HG03354 (cell line): ENCODE results near the gene DNAH1.

Source experiments
- ATAC-seq: cut with Tn5 transposase; IDR thresholded peaks from one replicate; pipeline ENCODE4 v1.9.1; 2021; ENCODE audit warnings: mild to moderate bottlenecking; ENCODE audit not compliant: unreplicated experiment, poor library complexity, severe bottlenecking

Gene DNAH1

DNA sequence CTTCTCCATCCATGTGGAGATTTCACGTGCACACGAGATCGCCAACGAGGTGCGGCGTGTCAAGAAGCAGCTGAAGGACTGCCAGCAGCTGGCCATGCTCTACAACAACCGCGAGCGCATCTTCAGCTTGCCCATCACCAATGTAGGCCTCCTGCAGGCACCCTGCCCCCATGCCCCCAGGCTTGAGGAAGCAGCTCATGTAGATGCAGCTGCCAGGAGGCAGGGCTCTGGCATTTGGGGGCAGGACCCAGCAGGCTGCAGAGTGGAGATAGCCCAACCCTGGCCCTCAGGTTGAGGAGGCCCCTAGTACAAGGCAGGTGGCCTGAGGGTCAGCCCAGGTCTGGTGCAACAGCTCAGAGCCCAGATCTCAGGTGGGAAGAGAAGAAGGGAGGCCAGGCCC, 36.4 kb downstream of the DNAH1 start:
- no peak for ATAC-seq

DNA sequence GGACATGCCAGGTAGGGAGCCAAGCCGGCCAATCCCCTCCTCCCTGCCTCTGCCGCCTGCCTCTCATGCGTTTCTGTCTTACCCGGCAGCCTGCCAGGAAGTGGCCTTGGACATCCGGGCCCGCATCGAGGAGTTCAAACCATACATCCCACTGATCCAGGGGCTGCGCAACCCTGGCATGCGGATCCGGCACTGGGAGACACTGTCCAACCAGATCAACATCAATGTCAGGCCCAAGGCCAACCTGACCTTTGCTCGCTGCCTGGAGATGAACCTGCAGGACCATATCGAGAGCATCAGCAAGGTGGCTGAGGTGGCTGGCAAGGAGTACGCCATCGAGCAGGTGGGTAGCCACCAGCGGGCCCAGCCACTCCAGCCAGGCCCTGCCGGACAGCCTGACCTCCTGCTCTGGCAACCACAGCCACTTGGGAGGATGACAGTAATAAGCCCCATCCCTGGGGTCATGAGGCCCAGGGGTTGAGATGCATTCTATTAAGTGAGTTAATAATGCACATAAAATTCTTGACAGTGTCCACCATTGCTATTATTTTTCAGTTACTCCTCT, 37.3 kb downstream of the DNAH1 start:
- ATAC-seq: no peak

DNA sequence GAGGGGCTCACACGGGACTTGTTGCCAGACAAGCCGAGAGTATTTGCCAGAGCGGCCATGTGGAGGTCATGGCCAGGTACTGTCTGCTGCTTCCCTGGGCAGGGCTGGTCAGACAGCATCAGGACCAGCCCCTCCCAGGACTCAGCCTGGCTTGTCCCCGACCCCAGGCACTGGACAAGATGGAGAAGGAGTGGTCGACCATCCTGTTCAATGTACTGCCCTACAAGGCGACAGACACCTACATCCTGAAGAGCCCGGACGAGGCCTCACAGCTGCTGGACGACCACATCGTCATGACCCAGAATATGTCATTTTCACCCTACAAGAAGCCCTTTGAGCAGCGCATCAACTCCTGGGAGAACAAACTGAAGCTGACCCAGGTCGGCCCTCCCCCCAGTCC, 38.6 kb downstream of the DNAH1 start:
- ATAC-seq: no peak

DNA sequence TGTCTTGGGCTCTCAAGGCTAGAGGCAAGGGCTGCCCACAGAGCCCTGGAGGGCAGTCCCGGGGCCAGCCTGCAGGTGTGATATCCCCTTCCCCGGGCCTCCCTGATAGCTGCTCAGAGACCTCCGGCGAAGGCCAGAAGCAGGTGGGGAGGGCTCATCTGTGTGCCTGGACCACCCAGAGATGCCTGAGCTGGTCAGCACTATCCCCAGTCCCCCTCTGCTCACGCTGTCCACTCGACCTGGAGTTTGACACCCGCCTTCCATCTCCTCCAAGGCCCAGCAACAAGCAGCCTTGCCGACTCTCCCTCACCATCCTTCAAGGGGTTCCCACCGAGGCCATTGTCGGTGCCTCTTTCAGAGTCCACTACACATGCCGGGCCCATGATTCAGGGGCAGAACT, 39.4 kb downstream of the DNAH1 start:
- ATAC-seq: no peak

DNA sequence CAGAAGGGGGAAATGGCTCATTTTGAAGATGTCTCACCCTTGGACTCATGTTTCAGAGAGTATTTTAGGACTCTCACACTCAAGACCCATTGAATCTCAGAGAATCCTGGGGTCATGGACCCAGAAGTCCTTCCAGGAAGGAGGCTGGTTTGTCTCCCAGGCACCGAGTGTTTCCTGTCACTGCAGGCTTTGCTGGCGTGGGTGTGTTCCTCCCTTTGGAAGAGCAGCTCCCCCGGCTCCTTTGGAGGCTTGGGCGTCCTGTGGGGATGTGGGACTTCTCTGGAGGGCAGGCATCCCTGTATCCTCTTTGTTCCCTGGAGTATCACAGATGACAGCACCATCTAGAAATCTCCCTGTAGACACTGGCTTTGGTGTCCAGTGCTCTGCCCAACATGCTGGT, 40.0 kb downstream of the DNAH1 start:
- no peak for ATAC-seq

DNA sequence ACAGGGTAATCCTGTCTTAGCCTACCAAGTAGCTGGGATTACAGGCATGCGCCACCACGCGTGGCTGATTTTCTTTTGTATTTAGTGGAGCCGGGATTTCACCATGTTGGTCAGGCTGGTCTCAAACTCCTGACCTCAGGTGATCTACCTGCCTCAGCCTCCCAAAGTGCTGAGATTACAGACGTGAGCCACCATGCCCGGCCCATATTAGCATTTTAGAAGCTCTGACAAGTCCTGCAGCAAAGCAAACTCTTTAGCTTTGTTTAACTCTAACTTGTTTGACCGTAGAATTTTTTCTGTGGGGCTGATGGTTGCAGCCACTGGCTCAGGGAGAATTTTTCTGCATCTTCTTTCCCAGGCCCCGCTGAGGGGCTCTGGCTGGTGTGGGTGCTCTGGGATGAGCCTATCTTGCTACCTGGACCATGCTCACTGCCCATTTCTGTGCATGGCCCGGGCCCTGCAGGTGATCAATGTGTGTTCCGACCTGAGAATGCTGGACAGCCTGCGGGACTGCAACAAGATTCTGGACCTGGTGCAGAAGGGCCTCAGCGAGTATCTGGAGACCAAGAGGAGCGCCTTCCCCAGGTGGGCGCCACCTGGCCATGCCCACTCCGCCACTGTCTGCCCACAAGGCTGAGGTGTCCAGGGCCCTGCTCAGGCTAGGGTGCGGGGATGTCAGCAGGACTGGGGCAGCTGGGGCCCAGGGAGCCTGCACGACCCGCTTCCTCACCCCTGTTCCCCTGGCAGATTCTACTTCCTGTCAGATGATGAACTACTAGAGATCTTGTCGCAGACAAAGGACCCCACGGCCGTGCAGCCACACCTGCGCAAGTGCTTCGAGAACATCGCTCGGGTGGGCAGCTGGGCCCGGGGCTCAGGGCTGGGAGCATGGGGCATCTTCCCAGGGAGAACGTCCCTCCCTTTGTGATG, 41.3 kb downstream of the DNAH1 start:
- no peak for ATAC-seq

DNA sequence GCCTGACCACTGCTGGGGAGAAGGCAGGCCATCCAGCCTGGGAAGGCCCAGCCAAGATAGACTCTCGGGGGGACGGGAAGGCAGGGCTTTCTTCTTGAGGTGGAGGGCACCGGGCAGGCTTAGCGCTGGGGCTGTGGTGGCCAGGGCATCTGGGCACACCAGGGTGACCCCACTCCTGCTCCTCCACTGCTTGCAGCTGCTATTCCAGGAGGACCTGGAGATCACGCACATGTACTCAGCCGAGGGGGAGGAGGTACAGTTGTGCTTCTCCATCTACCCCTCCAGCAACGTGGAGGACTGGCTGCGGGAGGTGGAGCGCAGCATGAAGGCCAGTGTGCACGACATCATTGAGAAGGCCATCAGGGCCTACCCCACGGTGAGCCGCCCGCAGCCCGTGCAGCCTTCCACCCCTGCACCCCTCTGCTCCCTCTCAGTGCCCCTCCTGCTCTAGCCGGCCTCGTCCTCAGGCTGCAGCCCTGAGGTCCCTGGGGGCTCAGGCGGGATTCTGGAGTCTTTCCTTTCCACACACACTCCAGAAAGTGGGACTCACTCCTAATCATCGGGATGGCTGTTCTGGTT, 42.3 kb downstream of the DNAH1 start:
- no peak for ATAC-seq

DNA sequence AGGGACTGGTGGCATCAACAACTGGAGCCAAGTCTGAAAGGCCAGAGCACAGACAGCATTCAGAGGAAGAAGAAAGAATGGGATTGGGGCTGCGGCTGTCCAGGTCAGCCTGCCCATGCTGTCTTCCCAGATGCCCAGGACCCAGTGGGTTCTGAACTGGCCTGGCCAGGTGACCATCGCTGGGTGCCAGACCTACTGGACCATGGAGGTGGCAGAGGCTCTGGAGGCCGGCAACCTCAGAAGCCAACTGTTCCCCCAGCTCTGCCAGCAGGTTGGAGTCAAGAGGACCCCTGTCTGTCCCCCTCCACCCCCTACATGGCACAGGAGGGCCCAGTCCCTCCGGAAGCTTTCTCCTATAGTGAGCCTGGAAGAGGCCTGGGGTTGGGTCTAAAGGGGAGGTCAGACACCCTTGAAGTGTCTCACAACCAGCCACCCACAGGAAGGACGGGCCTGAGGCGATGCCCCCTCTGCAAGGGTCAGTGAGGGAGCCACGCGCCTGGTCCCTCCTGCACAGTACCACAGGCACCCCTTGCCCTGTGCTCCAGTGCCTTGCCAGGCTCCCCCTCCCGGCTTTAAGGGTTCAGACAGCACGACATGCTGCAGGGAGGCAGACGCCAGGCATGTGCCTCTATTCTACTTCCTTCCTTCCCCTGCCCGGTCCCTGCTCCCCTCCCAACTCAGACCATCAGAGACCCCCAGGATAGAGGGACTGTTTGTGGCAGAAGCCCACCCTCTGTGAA, 43.2 kb downstream of the DNAH1 start:
- ATAC-seq: no peak

DNA sequence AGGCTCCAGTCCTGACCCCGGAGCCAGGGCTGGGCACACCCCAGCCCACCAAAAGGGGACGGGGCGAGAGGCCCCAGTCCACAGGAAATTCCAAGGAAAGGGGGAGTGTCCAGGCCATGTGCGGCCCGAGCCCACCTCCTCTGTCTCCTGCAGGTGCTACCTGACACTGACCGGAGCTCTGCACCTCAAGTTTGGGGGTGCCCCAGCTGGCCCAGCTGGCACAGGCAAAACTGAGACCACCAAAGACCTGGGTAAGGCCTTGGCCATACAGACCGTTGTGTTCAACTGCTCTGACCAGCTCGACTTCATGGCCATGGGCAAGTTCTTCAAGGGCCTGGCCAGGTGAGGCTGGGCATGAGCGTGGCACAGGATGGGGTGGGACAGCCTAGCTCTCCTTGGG, 44.9 kb downstream of the DNAH1 start:
- no peak for ATAC-seq

DNA sequence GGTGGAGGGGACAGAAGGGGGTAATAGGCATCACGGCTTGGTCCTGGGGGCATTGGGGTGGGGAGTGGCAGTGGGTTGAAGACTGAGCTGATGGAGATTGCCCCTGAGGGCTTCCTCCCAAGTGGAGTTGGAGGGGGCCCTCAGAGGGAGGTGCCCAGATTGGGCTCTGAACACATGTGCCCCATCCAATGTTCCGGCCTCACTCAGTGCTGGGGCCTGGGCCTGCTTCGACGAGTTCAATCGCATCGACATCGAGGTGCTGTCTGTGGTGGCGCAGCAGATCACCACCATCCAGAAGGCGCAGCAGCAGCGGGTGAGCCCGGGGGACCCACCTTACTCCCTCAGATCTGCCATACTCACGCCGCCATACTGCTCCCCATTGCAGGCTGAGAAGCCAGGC, 45.3 kb downstream of the DNAH1 start:
- no peak for ATAC-seq

DNA sequence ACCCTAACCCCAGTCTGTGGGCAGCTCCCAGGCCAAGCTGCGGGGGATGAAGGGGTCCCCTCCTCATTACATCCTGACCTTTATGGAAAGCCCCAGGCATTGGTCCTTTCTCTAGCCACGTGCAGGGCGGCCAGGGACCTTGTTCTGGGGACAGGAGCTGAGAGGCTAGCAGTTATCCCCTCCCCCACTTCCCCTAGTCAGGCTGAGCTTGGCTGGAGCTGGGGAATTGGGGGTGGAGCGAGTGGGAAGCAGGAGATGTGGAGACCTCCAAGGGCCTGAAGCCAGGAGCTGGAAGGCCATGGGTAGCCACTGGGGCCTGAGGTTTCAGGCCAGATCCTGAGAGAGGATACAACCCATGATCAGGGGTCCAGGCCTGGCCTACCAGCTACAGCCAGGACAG, 45.8 kb downstream of the DNAH1 start:
- no peak for ATAC-seq

DNA sequence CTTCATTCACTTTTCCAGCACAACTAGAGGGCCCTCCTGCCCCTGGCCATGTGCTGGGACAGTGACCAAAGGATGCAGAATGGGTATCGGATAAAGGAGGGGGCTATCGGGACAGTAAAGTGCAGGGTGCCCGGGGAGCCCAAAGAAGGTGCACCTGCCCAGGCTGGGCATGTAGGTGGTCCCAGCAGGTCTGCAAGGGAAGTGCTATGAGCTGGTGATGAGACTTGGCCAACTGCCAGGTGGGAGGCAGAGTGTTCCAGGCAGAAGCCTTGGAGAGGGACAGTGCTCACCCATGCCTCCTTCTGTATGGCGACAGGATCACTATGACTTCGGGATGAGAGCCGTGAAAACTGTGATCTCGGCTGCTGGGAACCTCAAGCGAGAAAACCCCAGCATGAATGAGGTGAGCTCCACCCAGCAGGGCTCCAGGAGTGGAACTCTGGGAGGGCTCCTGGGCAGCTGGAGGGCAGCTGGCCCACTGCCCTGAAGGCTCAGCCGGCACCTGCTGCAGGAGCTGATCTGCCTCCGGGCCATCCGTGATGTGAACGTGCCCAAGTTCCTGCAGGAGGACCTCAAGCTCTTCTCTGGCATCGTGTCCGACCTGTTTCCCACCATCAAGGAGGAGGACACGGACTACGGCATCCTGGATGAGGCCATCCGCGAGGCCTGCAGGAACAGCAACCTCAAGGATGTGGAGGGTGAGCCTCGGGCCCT, 48.4 kb downstream of the DNAH1 start:
- ATAC-seq: no peak

DNA sequence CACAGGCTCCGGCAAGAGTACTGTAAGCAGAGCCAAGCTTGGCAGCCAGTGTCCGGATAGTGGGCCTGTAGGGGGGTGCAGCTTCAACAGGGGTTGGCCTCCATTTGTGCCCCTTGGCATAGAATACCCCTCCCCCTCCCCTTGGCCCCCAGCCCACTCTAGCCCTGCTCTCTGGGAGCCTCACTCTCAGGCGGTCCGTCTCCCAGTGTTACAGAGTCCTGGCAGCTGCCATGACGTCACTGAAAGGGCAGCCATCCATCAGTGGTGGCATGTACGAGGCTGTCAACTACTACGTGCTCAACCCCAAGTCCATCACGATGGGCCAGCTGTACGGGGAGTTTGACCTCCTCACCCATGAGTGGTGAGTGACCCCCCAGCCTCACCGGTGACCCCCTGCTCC, 50.4 kb downstream of the DNAH1 start:
- no peak for ATAC-seq

DNA sequence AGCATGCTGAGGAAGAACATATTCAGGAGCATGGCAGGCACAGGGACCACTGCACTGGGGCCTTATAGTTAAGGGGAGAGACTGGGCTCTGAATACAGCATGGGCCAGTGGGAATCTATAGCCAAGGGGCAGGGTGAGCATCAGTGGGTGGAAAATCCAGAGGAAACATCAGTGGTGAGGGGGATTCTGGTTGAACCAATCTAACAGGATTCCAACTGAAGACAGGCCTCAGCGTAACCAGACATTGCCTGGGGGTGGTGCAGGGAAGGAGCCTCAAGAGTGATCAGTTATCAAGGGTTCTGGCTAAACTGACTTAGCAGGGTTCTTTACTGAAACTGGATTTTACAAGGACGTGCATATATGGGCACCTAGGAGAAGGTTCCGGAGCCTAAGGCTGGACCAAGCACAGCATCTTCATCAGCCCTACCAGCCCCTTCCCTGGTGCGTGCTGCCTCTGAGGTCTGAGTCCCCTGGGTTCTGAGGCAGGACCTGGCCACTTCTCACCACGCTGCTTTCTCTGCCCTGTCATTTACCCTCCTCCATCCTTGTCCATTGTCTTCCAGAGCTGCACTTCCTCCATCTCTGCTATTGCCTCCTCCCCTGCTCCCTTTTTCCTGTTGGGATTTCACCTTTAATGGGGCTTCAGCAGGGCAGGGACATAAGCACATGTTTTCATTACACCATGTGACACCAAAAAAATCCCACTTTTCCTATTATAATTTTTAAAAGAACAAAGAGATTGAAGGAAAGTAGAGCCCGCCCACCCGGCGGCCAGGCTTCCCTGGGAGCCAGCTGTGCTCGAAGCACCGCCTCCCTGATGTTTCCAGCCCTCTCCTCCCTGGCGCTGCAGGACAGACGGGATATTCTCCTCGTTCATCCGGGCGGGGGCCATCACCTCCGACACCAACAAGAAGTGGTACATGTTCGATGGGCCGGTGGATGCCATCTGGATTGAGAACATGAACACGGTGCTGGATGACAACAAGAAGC, 52.1 kb downstream of the DNAH1 start:
- ATAC-seq: no peak

DNA sequence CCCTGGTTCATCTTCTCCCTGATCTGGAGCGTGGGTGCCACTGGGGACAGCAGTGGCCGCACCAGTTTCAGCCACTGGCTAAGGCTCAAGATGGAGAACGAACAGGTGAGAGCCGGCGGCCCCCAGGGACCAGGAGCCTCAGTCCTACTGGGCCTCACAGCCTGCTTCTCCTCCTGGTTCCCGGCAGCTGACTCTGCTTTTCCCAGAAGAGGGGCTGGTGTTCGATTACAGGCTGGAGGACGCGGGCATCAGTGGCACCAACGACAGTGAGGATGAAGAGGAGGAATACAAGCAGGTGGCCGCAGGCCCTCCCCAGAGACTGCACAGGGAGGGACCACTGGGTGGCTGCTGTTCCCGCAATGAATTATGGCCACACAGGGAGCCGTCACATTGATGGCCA, 54.4 kb downstream of the DNAH1 start:
- ATAC-seq: no peak

DNA sequence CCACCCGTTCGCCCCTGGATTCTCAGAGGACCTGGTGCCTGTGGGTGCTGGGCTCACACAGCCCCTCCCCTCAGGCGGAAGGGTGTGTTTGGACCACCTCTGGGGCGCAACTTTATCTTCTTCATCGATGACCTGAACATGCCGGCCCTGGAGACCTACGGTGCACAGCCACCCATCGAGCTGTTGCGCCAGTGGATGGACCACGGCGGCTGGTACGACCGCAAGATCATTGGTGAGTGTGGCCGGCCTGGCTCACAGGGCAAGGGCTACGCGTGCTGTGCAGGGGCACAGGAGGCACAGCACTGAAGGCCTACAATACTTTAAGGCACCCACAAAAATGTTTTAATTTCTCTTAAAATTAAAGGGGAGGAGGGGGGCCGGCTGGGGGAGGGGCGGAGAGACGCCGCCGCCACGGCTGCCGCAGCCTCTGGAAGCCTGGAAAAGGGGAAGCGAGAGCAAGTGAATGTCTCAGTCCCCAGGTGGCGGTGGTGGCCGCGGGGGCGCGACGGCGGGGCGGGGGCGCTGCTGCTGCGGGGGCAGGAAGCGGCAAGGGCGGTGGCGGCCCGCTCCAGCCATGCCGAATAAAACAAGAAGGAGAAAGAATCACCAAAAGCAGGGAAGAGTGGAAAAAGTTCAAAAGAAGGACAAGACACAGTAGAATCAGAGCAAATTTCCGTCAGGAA, 56.8 kb downstream of the DNAH1 start:
- ATAC-seq: no peak

DNA sequence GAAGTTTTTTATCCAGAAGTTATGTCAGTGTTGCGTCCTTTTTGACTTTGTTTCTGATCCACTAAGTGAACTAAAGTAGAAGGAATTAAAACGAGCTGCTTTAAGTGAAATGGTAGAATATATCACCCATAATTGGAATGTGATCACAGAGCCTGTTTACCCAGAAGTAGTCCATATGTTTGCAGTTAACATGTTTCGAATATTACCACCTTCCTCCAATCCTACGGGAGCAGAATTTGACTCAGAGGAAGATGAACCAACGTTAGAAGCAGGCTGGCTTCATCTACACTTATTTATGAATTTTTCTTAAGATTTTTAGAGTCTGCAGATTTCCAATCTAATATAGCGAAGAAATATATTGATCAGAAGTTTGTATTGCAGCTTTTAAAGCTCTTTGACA, 57.6 kb downstream of the DNAH1 start:
- no peak for ATAC-seq

DNA sequence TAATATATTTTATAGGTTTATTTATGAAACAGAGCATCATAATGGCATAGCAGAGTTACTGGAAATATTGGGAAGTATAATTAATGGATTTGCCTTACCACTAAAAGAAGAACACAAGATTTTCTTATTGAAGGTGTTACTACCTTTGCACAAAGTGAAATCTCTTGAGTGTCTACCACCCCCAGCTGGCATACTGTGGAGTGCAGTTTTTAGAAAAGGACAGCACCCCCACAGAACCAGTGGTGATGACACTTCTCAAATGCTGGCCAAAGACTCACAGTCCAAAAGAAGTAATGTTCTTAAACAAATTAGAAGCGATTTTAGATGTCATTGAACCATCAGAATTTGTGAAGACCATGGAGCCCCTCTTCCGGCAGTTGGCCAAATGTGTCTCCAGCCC, 58.1 kb downstream of the DNAH1 start:
- no peak for ATAC-seq
